ENCODE results near the gene ADH7. TPM values are rescaled to one million over a fixed set of nuclear protein-coding genes. Genes with fewer than 3 reads are reported as not detected.
A peak's percentile ranks its signal among the peaks of the same experiment; 100 is the strongest.
"Not testable (repeated sequence)": the region's sequence is repeated elsewhere in the genome, so short reads cannot be mapped to it uniquely, and the experiment has no call there.

ADH7 gene
- total RNA-seq, 1 donor from 2014 or later, result not detected

DNA sequence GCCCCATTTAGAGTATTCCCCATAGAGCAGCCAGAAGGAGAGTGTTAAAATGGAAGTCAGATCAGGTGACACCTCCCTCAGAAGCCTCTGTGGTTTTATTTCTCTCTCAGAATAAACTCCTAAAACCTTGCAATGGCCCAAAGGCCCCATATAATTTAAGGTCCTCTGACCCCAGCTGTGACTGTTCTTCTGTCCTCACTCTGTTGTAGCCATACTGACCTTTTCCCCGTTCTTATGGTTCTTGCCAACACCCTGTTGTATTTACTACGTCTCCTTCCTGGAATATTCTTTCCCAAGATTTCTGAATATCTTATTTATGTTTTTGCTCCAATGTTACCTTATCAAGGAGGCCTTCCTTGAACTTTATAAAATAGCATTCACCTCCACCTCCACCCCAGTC is 18.0 kb downstream of the ADH7 start:
- DNase-seq (ENCODE audit: low read depth in 2 of 2), result no peak

DNA sequence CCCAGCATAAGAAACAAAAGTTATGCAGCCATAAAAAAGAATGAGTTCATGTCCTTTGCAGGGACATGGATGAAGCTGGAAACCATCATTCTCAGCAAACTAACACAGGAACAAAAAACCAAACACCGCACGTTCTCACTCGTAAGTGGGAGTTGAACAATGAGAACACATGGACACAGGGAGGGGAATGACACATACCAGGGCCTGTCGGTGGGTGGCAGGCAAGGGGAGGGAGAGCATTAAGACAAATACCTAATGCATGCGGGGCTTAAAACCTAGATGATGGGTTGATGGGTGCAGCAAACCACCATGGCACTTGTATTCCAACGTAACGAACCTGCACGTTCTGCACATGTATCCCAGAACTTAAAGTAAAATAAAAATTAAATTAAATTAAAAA is 19.4 kb downstream of the ADH7 start:
- DNase-seq (ENCODE audit: low read depth in 2 of 2), result not testable (repeated sequence)

DNA sequence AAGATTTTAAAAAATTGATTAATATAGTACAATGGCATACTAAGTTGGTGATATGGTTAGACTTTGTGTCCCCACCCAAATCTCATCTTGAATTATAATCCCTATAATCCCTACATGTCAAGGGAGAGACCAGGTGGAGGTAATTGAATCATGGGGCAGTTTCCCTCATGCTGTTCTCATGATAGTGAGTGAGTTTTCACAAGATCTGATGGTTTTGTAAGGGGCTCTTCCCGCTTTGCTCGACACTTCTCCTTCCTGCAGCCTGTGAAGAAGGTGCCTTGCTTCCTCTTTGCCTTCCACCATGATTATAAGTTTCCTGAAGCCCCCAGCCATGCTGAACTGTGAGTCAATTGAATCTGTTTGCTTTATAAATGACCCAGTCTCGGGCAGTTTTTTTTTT is 20.2 kb downstream of the ADH7 start:
- not testable (repeated sequence) for DNase-seq (ENCODE audit: low read depth in 2 of 2)

DNA sequence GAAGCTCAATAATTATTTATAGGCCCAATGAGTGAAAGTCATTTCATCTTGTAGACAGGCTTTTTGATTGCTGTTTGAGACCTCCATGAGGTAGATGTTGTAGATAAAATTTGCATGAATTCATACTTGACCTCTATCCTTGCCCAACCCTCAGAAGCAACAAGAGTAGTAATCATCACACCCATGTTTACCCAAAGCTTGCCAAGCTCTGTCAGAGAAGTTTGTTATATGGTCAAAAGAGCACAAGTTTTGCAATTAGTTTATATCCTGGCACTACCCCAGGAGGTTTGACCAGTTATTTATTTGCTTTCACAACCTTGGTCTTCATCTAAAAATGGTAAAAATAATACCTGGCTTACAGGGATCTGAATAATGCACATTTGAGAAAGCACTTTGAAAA is 20.7 kb downstream of the ADH7 start:
- DNase-seq (ENCODE audit: low read depth in 2 of 2), result no peak

DNA sequence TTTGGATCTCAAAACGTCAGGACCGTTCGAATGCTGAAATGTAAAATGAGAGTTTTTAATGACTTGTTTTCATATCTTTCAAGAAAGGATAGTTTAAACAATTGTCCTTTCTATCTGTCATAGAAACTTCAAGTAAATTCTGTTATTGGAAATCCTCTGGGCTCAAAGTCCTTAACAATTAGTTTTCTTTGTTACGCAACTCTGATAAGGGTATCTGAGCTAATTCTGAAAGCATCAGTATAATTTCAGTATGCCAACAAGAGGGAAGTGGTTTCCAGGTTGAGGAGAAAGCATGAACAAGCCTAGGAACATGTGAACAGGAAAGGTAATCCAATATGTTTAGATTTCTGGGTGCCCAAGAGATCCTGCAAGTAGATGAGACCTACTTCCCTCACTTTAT is 22.0 kb downstream of the ADH7 start:
- DNase-seq (ENCODE audit: low read depth in 2 of 2), result no peak

- DNase-seq (ENCODE audit: low read depth in 2 of 2), result no peak
Measured at GRCh38 chr4:99411041-99411440, 24.1 kb downstream of the ADH7 start.

- DNase-seq (ENCODE audit: low read depth in 2 of 2), result no peak
Measured at GRCh38 chr4:99410075-99410474, 25.1 kb downstream of the ADH7 start.

DNA sequence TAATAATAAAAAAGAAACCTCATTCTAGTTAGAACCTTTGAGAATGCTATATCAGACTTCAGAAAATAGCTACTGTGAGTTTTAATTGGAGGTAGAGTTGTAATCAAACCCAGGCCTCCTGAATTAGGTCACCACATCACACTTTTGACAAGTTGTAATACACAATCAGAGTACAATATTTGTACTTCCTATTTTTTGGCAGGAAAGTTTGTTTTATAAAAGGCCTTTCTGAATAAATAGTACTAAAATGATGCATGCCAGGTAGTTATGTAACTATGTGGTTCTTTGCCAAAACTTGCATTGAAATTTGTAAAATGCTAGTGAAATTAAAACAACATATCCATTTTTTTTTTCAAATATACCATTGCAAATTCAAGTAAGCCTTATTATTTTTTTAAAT is 26.8 kb downstream of the ADH7 start:
- DNase-seq (ENCODE audit: low read depth in 2 of 2), result no peak

DNA sequence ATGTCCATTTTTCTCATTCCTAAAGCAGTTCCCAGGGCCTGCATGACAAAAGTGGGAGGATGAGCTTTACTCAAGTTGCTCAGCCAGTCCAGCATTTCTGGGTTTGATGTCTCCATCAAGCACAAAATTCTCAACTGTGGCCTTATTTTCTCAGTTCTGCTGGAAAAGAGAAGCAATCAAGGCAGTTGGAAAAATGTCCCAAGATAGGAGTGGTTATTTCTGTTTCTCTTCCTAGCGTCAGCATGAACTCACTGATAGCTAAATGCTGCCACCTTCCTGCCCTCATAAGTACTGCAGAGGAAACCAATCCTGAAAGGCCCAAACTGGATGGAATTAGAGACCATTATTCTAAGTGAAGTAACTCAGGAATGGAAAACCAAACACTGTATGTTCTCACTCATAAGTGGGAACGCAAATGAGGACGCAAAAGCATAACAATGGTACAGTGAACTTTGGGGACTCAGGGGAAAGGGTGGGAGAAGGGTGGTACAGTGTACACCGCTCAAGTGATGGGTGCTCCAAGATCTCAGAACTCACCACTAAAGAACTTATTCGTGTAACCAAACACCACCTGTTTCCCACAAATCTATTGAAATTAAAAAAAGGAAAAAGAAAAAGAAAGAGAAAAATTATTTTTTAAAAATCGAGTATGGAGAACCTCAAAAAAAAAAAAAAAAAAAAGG is 29.6 kb downstream of the ADH7 start:
- DNase-seq (ENCODE audit: low read depth in 2 of 2), result peak; percentile 37 to 70

- peak in 1 of 2 donors; percentile 29 for DNase-seq (ENCODE audit: low read depth in 2 of 2)
Measured at GRCh38 chr4:99404595-99405287, 30.4 kb downstream of the ADH7 start.

DNA sequence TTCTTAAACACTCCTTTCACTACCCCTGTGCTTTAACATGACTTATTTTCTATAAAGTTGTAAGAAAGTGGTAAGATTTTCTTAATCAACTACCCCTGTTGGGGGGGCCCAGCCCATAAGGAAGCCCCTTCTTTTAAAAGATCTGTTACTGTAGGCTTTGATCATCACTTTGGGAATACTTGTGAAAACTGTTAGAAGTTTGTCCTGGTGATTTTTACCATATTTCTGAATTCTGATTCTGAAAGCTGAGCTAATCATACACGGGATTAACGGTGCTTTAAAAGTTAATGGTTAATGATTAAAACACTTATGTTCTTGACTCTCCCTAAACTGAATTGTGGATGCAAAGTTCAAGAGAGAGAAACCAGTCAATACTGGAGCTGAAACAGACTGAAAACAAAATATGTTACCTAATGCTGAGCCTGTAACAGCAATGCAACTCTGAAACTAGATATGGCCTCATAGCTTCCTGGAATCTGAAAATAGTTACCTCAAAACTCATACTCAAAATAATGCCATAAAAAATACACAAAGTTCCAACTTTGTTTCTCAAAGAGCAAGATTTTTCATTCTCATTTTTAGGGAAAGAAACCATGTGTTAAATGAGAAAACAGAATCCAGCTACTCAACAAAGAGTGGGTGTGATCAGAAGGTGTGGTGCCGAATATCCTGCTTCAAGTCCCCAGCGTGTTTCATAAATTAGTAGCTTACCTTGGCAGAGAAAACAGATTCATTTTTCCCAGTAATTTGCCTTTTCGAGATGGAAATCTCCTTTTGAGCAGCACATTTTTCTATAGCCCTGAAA is 31.6 kb downstream of the ADH7 start:
- DNase-seq (ENCODE audit: low read depth in 2 of 2), result no peak

GRCh38 chr4:99402765-99403164 is 32.4 kb downstream of the ADH7 start:
- DNase-seq (ENCODE audit: low read depth in 2 of 2), result no peak

DNA sequence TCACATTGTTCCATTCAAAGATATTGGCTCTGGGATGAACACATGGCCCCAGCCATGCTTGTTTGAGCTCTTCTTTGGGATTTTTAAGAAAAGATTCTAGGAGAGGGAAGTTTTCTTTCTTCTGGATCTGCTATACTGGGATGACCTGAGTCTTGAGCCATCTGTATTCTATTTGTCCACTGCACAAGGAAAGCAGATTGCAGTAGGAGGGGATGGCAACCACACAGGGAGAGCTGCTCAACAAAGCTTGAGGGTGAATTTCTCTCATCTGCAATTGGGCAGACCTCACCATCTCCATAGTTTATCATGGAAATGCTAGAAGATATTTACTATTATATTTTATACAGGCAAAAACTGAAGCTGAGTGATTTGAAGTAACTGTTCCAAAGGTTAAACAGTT is 34.3 kb downstream of the ADH7 start:
- no peak for DNase-seq (ENCODE audit: low read depth in 2 of 2)

DNA sequence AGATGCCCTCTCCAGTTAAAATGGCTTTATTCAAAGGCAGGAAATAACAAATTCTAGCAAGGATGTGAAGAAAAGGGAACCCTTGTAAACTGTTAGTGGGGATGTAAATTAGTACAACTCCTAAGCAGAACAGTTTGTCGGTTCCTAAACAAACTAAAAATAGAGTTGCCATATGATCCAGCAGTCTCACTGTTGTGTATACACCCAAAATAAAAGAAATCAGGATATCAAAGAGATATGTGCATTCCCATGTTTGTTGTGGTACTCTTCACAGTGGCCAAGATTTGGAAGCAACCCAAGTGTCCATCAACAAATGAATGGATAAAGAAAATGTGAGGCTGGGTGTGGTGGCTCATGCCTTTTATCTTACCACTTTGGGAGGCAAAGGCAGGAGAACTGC is 36.1 kb downstream of the ADH7 start:
- no peak for DNase-seq (ENCODE audit: low read depth in 2 of 2)

GRCh38 chr4:99395595-99396364 is 39.4 kb downstream of the ADH7 start:
- DNase-seq (ENCODE audit: low read depth in 2 of 2), result no peak

DNA sequence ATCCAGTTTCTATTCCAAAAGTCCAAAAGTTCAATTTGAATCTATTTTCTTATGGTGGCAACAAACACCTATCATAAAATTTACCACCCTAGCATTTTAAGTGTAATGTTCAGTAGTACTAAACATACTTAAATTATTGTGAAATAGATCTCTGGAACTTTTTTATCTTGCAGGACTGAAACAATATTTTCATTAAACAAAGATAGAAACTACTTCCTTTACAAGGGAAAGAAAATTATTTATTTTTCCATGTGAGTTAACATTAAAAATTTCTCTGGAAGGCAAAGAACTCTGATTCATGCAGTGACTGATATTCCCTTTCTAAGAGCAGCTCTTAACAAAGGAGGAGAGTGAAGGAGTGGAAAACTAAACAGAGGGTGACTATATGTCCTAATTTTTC is 40.2 kb downstream of the ADH7 start:
- DNase-seq (ENCODE audit: low read depth in 2 of 2), result no peak

DNA sequence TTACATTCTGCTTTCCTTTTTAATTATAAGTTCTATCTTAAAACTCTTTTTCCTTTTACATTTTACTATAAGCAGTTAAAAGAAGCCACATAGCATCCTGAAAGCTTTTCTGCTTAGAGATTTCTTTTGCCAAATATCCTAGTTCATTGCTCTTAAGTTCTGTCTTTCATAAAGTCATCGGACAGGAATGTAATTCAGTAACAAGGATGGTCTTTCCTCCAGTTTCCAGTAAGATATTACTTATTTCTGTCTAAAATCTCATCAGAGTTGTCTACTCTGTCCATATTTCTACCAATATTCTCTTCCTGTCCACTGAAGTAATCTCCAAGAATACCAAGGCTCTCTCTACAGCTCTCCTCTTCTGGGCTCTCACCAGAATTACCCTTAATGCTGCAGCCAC is 45.1 kb downstream of the ADH7 start:
- no peak for DNase-seq (ENCODE audit: low read depth in 2 of 2)

DNA sequence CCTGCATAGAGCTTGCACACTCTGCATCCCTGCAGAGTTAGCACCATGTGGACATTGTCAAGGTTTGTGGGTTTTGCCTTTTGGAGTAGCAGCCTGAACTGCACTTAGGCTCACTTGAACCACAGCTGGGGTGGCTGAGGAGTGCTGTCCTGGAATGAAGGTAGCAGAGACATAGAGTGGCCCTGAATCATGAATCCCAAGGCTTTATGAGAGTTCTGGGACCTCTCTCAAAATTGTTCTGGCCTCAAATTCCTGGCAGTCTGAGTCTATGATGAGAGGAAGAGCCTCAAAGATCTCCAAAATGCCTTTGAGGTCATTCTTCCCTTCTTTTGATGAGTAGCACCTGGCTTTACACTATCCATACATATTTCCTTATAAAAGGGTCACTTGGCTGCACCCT is 45.5 kb downstream of the ADH7 start:
- no peak for DNase-seq (ENCODE audit: low read depth in 2 of 2)

DNA sequence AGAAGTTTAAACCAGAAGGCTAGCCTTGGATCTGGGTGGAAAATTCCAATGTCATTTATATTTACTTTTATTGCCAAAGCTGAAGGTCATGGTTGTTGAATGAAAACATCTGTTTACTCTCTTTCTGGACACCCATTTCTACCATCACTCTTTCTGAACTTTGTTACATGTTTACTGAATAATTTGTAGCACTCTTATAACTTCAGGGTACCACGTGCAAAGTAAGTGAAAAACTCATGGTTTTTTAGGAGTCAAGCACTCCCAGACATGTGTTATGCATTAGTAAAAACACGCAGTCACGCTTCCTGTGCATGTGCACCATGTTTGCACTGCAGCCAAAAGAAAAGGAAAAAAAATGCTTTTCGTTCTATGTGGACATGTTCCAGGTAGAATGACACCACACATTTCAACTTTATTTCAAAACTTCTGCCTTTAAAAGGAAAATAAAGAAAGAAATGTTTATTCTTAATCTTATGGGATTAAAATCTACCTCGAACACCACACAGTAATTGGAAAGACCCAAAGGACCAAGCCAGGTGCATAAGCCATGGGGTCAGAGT is 51.2 kb downstream of the ADH7 start:
- peak in 1 of 2 donors; percentile 15 for DNase-seq (ENCODE audit: low read depth in 2 of 2)

DNA sequence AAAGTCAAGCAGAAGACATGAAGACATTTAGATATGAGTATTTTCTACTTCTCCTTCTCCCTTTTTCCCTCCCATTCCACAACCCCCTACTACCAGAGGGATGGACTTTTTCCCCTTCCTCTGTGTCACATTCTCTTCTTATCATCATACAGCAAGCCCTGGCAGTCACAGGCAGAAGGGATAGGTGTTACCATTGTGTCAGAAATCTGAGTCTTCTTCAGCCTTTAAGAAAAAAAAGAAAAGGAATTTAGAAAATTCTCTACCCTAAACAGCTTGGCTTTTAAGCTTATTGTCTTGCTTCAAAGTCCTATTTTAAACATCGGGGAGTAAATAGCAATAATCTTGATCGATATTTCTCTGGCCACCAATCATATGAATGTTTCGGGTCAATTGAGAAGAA is 51.7 kb downstream of the ADH7 start:
- no peak for DNase-seq (ENCODE audit: low read depth in 2 of 2)

GRCh38 chr4:99382745-99383360 is 52.3 kb downstream of the ADH7 start:
- DNase-seq (ENCODE audit: low read depth in 2 of 2), result no peak
